Sigmoid colon (tissue), 7 donors: ENCODE data around the gene ULK3. TPM values are rescaled to one million over a fixed set of nuclear protein-coding genes. Genes with fewer than 3 reads are reported as not detected.

Source experiments
- DNase-seq: peaks from one replicate; pipeline ENCODE4 v3.0.0-alpha.2; 2019
- H3K27ac ChIP-seq, 4 donors: fragments of 200-600 bp; sonication (generic); one replicate each; pipeline ENCODE4 v1.5.1; 2016 to 2019; ENCODE audit warnings: mild to moderate bottlenecking in 1 of 4
- H3K27me3 ChIP-seq, 3 donors: fragments of 200-600 bp; sonication (generic); one replicate each; pipeline ENCODE4 v1.5.1; 2019; ENCODE audit warnings: mild to moderate bottlenecking in 1 of 3
- H3K36me3 ChIP-seq, 4 donors: fragments of 200-600 bp; sonication (generic); one replicate each; pipeline ENCODE4 v1.5.1; 2016 to 2019
- H3K4me1 ChIP-seq, 4 donors: fragments of 200-600 bp; sonication (generic); one replicate each; pipeline ENCODE4 v1.5.1; 2017 to 2019
- H3K4me3 ChIP-seq, 4 donors: fragments of 200-600 bp; sonication (generic); one replicate each; pipeline ENCODE4 v1.5.1; 2017 to 2019; ENCODE audit warnings: mild to moderate bottlenecking in 2 of 4, moderate library complexity in 1 of 4
- H3K9me3 ChIP-seq, 4 donors: fragments of 200-600 bp in 3 of 4; sonication (generic) in 3 of 4; one replicate each; pipeline versions ENCODE4 v1.5.1 to v1.6.1; 2013 to 2019
- CTCF ChIP-seq, 4 experiments: fragments of 450-650 bp in 3 of 4; fragments of 200-600 bp in 1 of 4; IDR thresholded peaks; one replicate each; pipeline ENCODE4 v1.5.1; 2016 to 2019; ENCODE audit warnings: antibody characterized with exemption in 4 of 4, mild to moderate bottlenecking in 3 of 4, moderate library complexity in 2 of 4
- EP300 ChIP-seq, 4 donors: sonication (generic); formaldehyde crosslinking; IDR thresholded peaks; one replicate each; pipeline ENCODE4 v1.6.1; 2017; ENCODE audit warnings: antibody characterized with exemption in 4 of 4
- POLR2A ChIP-seq, 2 donors: fragments of 450-650 bp; IDR thresholded peaks; one replicate each; pipeline ENCODE4 v1.6.1; 2016; ENCODE audit warnings: antibody characterized with exemption in 2 of 2, mild to moderate bottlenecking in 2 of 2, moderate library complexity in 2 of 2
- POLR2AphosphoS5 ChIP-seq, 4 donors: sonication (generic); formaldehyde crosslinking; IDR thresholded peaks; one replicate each; pipeline ENCODE4 v1.6.1; 2017; ENCODE audit warnings: antibody characterized with exemption in 4 of 4
- WGBS, 2 donors: extraction: QIAGEN DNeasy Blood & Tissue Kit; methylation state at CpG; one replicate each; pipeline ENCODE4 v1.1.7; 2013; 5-methylcytosine and 5-hydroxymethylcytosine counted together
- intact Hi-C: fragments of 100-400 bp; cut with DNase I; formaldehyde crosslinking; loops from one replicate; pipeline ENCODE4 v1.15.1; 2023
- polyA plus RNA-seq, 3 donors: library from polyadenylated mRNA; stranded (reverse); fragments of 200-250 nt; gene quantifications; one replicate each; pipeline ENCODE4 v1.2.3, GENCODE V29; 2013
- total RNA-seq, 4 donors: library from RNA; depleted of rRNA; stranded (reverse); fragments of >200 nt; gene quantifications; one replicate each; pipeline ENCODE4 v1.1.0, GENCODE V29; 2016
- donor health status: healthy with polysubstance abuse.
- donor health status: Bipolar disorder and iron deficiency.
- donor health status: healthy.

ULK3 gene
- total and polyA plus RNA-seq, 7 donors: 21.1 to 48.6 (median 46.8) TPM

GRCh38 chr15:74823324-74823723 is 19.6 kb downstream of the ULK3 start:
- H3K27ac ChIP-seq: no peak overlapping the region
- peaks cover 0 to 28% (median 25%) of the 10 kb centered on the region in 3 donors for H3K27me3 ChIP-seq
- H3K9me3 ChIP-seq: no peaks in the 10 kb centered on the region
- peaks cover 0 to 6% (median 4%) of the 10 kb centered on the region in 4 donors for H3K4me1 ChIP-seq
- intact Hi-C loops: no loop called here
- H3K4me3 ChIP-seq: no peak overlapping the region
- 80% methylated on average over 6 of the region's 6 CpGs for WGBS, 2 donors
- no peak for TF ChIP-seq POLR2A (IDR thresholded peaks at IDR 0.05)
- TF ChIP-seq EP300 (IDR thresholded peaks at IDR 0.05): no peak
- no peak for TF ChIP-seq CTCF (IDR thresholded peaks at IDR 0.05)
- no peak for TF ChIP-seq POLR2AphosphoS5 (IDR thresholded peaks at IDR 0.05)
- no peaks in the 10 kb centered on the region for H3K36me3 ChIP-seq
- DNase-seq: no peak

- Histone ChIP-seq H3K27me3 (peaks cover 0 to 17% (median 17%) of the 10 kb centered on the region in 3 donors), H3K4me1 (peaks cover 0 to 11% (median 7%) of the 10 kb centered on the region in 4 donors), H3K27ac (no peak overlapping the region), H3K36me3 (no peaks in the 10 kb centered on the region), H3K9me3 (no peaks in the 10 kb centered on the region), H3K4me3 (no peak overlapping the region)
- TF ChIP-seq POLR2A (IDR thresholded peaks at IDR 0.05): no peak
- no peak for TF ChIP-seq EP300 (IDR thresholded peaks at IDR 0.05)
- no peak for TF ChIP-seq POLR2AphosphoS5 (IDR thresholded peaks at IDR 0.05)
- no peak for TF ChIP-seq CTCF (IDR thresholded peaks at IDR 0.05)
- intact Hi-C loops: no loop called here
- 90 to 95% methylated on average over 4 of the region's 4 CpGs for WGBS, 2 donors
- DNase-seq: no peak
These were observed 20.7 kb downstream of the ULK3 start for GRCh38 chr15:74822233-74822632.

GRCh38 chr15:74821790-74822158 is 21.2 kb downstream of the ULK3 start:
- Histone ChIP-seq H3K4me1 (peaks cover 0 to 14% (median 9%) of the 10 kb centered on the region in 4 donors), H3K27me3 (peaks cover 0 to 13% (median 13%) of the 10 kb centered on the region in 3 donors), H3K36me3 (no peaks in the 10 kb centered on the region), H3K27ac (no peak overlapping the region), H3K9me3 (no peaks in the 10 kb centered on the region), H3K4me3 (no peak overlapping the region)
- no peak for DNase-seq
- TF ChIP-seq POLR2AphosphoS5 (IDR thresholded peaks at IDR 0.05): no peak
- TF ChIP-seq EP300 (IDR thresholded peaks at IDR 0.05): no peak
- no peak for TF ChIP-seq CTCF (IDR thresholded peaks at IDR 0.05)
- TF ChIP-seq POLR2A (IDR thresholded peaks at IDR 0.05): no peak
- intact Hi-C loops: no loop called here
- WGBS, 2 donors: 81 to 90% methylated on average over 7 of the region's 7 CpGs

- H3K27ac ChIP-seq: no peak overlapping the region
- no peak for TF ChIP-seq POLR2A (IDR thresholded peaks at IDR 0.05)
- TF ChIP-seq CTCF (IDR thresholded peaks at IDR 0.05): no peak
- no peak for TF ChIP-seq POLR2AphosphoS5 (IDR thresholded peaks at IDR 0.05)
- TF ChIP-seq EP300 (IDR thresholded peaks at IDR 0.05): no peak
- DNase-seq: no peak
- intact Hi-C loops: no loop called here
- 65 to 72% methylated on average over 11 of the region's 11 CpGs for WGBS, 2 donors
- H3K4me1 ChIP-seq: peaks cover 0 to 10% (median 7%) of the 10 kb centered on the region in 4 donors
- H3K4me3 ChIP-seq: no peak overlapping the region
- no peaks in the 10 kb centered on the region for H3K9me3 ChIP-seq
- H3K27me3 ChIP-seq: peaks cover 0 to 8% (median 7%) of the 10 kb centered on the region in 3 donors
- H3K36me3 ChIP-seq: no peaks in the 10 kb centered on the region
These were observed 21.7 kb downstream of the ULK3 start for GRCh38 chr15:74821091-74821789.
